Gastroesophageal sphincter (tissue), 4 donors: Measurements from ENCODE around the gene PDCD5. TPM values are rescaled to one million over a fixed set of nuclear protein-coding genes. Genes with fewer than 3 reads are reported as not detected.
"Not testable (repeated sequence)": the region's sequence is repeated elsewhere in the genome, so short reads cannot be mapped to it uniquely, and the experiment has no call there.

Experiments used
- ATAC-seq: fragments of 150-250 bp; one replicate; pipeline ENCODE4 v1.9.1; 2016; ENCODE audit warnings: mild to moderate bottlenecking, moderate library complexity
- H3K27ac ChIP-seq, 4 donors: fragments of 200-600 bp; sonication (generic) in 3 of 4; 1 replicate in 3 of 4; 2 replicates in 1 of 4; pipeline ENCODE4 v1.5.1; 2016 to 2019
- H3K27me3 ChIP-seq: fragments of 200-600 bp; sonication (generic); one replicate; pipeline ENCODE4 v1.5.1; 2019
- H3K36me3 ChIP-seq, 2 donors: fragments of 200-600 bp; sonication (generic); one replicate each; pipeline ENCODE4 v1.5.1; 2019; ENCODE audit warnings: control low read depth in 1 of 2
- H3K4me1 ChIP-seq, 3 donors: fragments of 200-600 bp; sonication (generic); 1 replicate in 2 of 3; 2 replicates in 1 of 3; pipeline ENCODE4 v1.5.1; 2016 to 2019; ENCODE audit warnings: control low read depth in 2 of 3
- H3K4me3 ChIP-seq, 2 donors: fragments of 200-600 bp; sonication (generic); one replicate each; pipeline ENCODE4 v1.5.1; 2019; ENCODE audit warnings: mild to moderate bottlenecking in 1 of 2, moderate library complexity in 1 of 2
- H3K9me3 ChIP-seq, 3 donors: fragments of 200-600 bp; sonication (generic); one replicate each; pipeline ENCODE4 v1.5.1; 2017 to 2019; ENCODE audit warnings: control low read depth in 2 of 3
- CTCF ChIP-seq, 4 experiments: fragments of 200-600 bp in 2 of 4; fragments of 450-650 bp in 2 of 4; sonication (generic) in 1 of 4; IDR thresholded peaks; one replicate each; pipeline ENCODE4 v1.5.1; 2017 to 2019; ENCODE audit warnings: antibody characterized with exemption in 4 of 4, mild to moderate bottlenecking in 2 of 4, moderate library complexity in 2 of 4
- EP300 ChIP-seq: sonication (generic); formaldehyde crosslinking; IDR thresholded peaks from one replicate; pipeline ENCODE4 v1.6.1; 2017; ENCODE audit warnings: antibody characterized with exemption, mild to moderate bottlenecking
- POLR2A ChIP-seq, 2 donors: fragments of 450-650 bp; IDR thresholded peaks; one replicate each; pipeline ENCODE4 v1.6.1; 2017; ENCODE audit warnings: antibody characterized with exemption in 2 of 2, mild to moderate bottlenecking in 2 of 2, moderate library complexity in 1 of 2
- POLR2AphosphoS5 ChIP-seq: sonication (generic); formaldehyde crosslinking; IDR thresholded peaks from one replicate; pipeline ENCODE4 v1.6.1; 2017; ENCODE audit warnings: antibody characterized with exemption
- WGBS, 2 donors: methylation state at CpG; one replicate each; pipeline ENCODE4 v1.1.5; 2018; ENCODE audit warnings: low coverage in 1 of 2; 5-methylcytosine and 5-hydroxymethylcytosine counted together
- total RNA-seq, 4 donors: library from RNA; depleted of rRNA; stranded (reverse); fragments of >200 nt; gene quantifications; one replicate each; pipeline ENCODE4 v1.1.0, GENCODE V29; 2016

The PDCD5 gene
- total RNA-seq, 4 donors from 2014 or later: 115 to 197 (median 132) TPM

DNA sequence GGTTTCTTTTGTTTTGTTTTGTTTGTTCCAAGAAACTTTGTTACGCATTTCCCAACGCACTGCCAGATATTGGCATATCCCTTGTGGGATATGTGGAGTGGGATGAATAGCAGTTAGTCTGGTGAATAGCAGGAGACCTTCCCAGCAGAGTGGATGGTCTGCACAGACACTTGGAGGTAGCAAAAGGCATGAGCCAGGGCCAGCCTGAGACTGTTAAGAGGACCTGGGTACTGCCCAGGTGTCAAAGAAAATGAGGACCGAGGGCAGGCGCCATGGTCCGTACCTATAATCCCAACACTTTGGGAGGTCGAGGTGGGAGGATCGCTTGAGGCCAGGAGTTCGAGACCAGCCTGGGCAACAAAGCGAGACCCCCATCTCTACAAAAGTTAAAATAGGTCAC is 13.5 kb upstream of the PDCD5 start:
- H3K36me3 ChIP-seq: no peaks in the 10 kb centered on the region
- H3K9me3 ChIP-seq: no peaks in the 10 kb centered on the region
- no peak for TF ChIP-seq POLR2A (IDR thresholded peaks at IDR 0.05)
- TF ChIP-seq EP300: no peak
- no peak for ATAC-seq
- WGBS, 2 donors: 83 to 100% methylated on average over 2 to 6 of the region's 9 CpGs
- no peak overlapping the region for H3K4me3 ChIP-seq
- no peak overlapping the region for H3K27ac ChIP-seq
- H3K27me3 ChIP-seq: peaks cover 56% of the 10 kb centered on the region
- peaks cover 0 to 6% (median 0%) of the 10 kb centered on the region in 3 donors for H3K4me1 ChIP-seq

- Histone ChIP-seq H3K36me3 (no peaks in the 10 kb centered on the region), H3K4me3 (no peak overlapping the region), H3K27ac (no peak overlapping the region), H3K4me1 (peaks cover 0 to 6% (median 0%) of the 10 kb centered on the region in 3 donors), H3K9me3 (no peaks in the 10 kb centered on the region), H3K27me3 (peaks cover 56% of the 10 kb centered on the region)
- ATAC-seq: no peak
- peak; percentile 6 to 60 (median 41) for TF ChIP-seq CTCF (IDR thresholded peaks at IDR 0.05)
- no peak for TF ChIP-seq POLR2AphosphoS5
- WGBS, 2 donors: 0 to 22% methylated on average over 2 to 15 of the region's 15 CpGs
Measured at GRCh38 chr19:32570081-32570785, 10.8 kb upstream of the PDCD5 start.

- not testable (repeated sequence) for H3K36me3 ChIP-seq, H3K4me3 ChIP-seq, H3K4me1 ChIP-seq, ATAC-seq, H3K27ac ChIP-seq, H3K9me3 ChIP-seq
- no CpG with 5 or more reads among the region's 36 CpGs for WGBS, 2 donors
- H3K27me3 ChIP-seq: peaks cover 52% of the 10 kb centered on the region
Measured at GRCh38 chr19:32571471-32572075, 9.4 kb upstream of the PDCD5 start.

DNA sequence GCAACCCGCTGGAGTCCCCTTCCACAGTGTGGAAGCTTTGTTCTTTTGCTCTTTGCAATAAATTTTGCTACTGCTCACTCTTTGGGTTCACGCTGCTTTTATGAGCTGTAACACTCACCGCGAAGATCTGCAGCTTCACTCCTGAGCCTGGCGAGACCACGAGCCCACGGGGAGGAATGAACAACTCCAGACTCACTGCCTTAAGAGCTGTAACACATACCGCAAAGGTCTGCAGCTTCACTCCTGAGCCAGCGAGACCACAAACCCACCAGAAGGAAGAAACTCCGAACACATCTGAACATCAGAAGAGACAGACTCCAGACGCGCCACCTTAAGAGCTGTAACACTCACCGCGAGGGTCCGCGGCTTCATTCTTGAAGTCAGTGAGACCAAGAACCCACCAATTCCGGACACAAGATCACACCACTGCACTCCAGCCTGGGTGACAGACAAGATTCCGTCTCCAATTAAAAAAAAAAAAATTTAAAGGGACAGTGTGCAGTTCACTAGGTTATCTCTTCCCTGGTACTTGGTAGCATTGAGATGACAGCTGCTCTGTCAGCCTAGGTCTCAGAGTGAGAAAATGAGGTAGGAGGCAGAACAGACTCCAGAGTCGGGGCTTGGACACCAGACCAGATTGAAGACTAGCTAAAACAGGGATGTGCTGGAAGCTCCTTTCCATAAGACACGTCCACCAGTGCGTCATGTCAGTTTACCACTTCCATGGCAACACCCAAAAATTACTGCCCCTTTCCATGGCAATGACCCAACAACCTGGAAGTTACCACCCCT is 8.1 kb upstream of the PDCD5 start:
- not testable (repeated sequence) for H3K4me3 ChIP-seq, H3K27ac ChIP-seq, H3K4me1 ChIP-seq, ATAC-seq, H3K9me3 ChIP-seq, H3K36me3 ChIP-seq
- 62 to 88% methylated on average over 5 to 9 of the region's 21 CpGs for WGBS, 2 donors
- peaks cover 40% of the 10 kb centered on the region for H3K27me3 ChIP-seq

DNA sequence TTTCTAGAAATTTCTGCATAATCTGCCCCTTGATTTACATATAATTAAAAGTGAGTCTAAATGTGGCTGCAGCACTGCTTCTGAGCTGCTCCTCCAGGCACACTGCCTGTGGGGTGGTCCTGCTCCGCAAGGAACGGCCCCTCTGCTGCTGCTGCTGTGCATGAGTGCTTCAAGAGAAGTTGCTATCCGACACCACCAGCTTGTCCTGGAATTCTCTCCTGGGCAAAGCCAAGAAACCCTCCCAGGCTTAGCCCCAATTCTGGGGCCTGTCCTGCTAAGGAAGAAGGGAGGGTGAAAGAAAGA is 7.5 kb upstream of the PDCD5 start:
- H3K27me3 ChIP-seq: peaks cover 34% of the 10 kb centered on the region
- H3K27ac ChIP-seq: no peak overlapping the region
- no peaks in the 10 kb centered on the region for H3K36me3 ChIP-seq
- H3K4me1 ChIP-seq: peaks cover 0 to 6% (median 0%) of the 10 kb centered on the region in 3 donors
- no peak for TF ChIP-seq POLR2AphosphoS5
- no peak for TF ChIP-seq EP300
- no peak for TF ChIP-seq POLR2A (IDR thresholded peaks at IDR 0.05)
- no peak for TF ChIP-seq CTCF (IDR thresholded peaks at IDR 0.05)
- ATAC-seq: no peak
- H3K9me3 ChIP-seq: no peaks in the 10 kb centered on the region
- H3K4me3 ChIP-seq: no peak overlapping the region
- WGBS, 2 donors: 42 to 53% methylated on average over 2 of the region's 3 CpGs

DNA sequence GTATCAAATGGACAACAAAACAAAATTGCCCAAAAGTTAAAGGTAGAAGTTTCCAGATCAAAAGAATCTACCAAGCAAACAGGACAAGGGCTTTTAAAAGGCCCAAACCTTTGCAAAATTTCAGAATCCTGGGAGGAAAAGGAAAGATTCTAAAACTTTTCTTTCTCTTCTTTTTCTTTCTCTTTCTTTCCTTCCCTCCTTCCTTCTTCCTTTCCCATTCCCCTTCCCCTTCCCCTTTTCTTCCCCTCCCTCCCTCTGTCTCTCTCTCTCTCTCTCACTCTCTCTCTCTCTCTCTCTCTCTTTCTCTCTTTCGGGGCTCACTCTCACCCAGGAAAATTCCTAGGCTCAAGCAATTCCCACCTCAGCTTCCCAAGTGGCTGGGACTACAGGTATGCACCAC is 4.2 kb upstream of the PDCD5 start:
- no peaks in the 10 kb centered on the region for H3K36me3 ChIP-seq
- no peak for TF ChIP-seq EP300
- TF ChIP-seq CTCF (IDR thresholded peaks at IDR 0.05): no peak
- TF ChIP-seq POLR2AphosphoS5: no peak
- no peak for TF ChIP-seq POLR2A (IDR thresholded peaks at IDR 0.05)

More for the DNA sequence above, 4.2 kb upstream of the PDCD5 start:
- Histone ChIP-seq H3K4me3 (no peak overlapping the region), H3K27me3 (peaks cover under 1% of the 10 kb centered on the region), H3K4me1 (peaks cover 0 to 7% (median under 1%) of the 10 kb centered on the region in 3 donors), H3K27ac (no peak overlapping the region), H3K9me3 (no peaks in the 10 kb centered on the region)
- 100% methylated on average over 1 of the region's 1 CpG; no CpG with 5 or more reads in 1 of the 2 donors for WGBS, 2 donors
- no peak for ATAC-seq
